Heart right ventricle (tissue), 16 donors: ENCODE results near the gene SRD5A1. TPM values are rescaled to one million over a fixed set of nuclear protein-coding genes. Genes with fewer than 3 reads are reported as not detected.

Experiments used
- ATAC-seq, 8 donors: fragments of 200-7000 bp; cut with Tn5 transposase; one replicate each; pipeline ENCODE4 v1.9.1; 2020; ENCODE audit warnings: mild to moderate bottlenecking in 8 of 8, moderate library complexity in 8 of 8, moderate number of reproducible peaks in 1 of 8
- DNase-seq, 2 donors: peaks; one replicate each; pipeline ENCODE4 v3.0.0-alpha.2; 2020
- H3K27ac ChIP-seq, 10 donors: fragments of 200-600 bp; sonication (generic) in 2 of 10; one replicate each; pipeline versions ENCODE4 v1.5.0 to v1.8.0; 2020 to 2022; ENCODE audit warnings: mild to moderate bottlenecking in 3 of 10
- H3K27me3 ChIP-seq, 7 donors: fragments of 200-600 bp; one replicate each; pipeline ENCODE4 v1.8.0; 2021 to 2022; ENCODE audit warnings: mild to moderate bottlenecking in 2 of 7
- H3K36me3 ChIP-seq, 9 donors: fragments of 200-600 bp; sonication (generic) in 1 of 9; one replicate each; pipeline versions ENCODE4 v1.5.0 to v1.8.0; 2020 to 2022; ENCODE audit warnings: mild to moderate bottlenecking in 2 of 9
- H3K4me1 ChIP-seq, 9 donors: fragments of 200-600 bp; sonication (generic) in 1 of 9; one replicate each; pipeline versions ENCODE4 v1.5.0 to v1.8.0; 2020 to 2022; ENCODE audit warnings: mild to moderate bottlenecking in 4 of 9
- H3K4me3 ChIP-seq, 10 donors: fragments of 200-600 bp; sonication (generic) in 2 of 10; one replicate each; pipeline versions ENCODE4 v1.5.0 to v1.8.0; 2020 to 2022; ENCODE audit warnings: mild to moderate bottlenecking in 7 of 10, moderate library complexity in 2 of 10
- H3K9me3 ChIP-seq, 11 donors: fragments of 200-600 bp in 10 of 11; sonication (generic) in 2 of 11; one replicate each; pipeline versions ENCODE4 v1.5.0 to v1.8.0; 2013 to 2022; ENCODE audit warnings: mild to moderate bottlenecking in 2 of 11, control low read depth in 1 of 11, moderate library complexity in 1 of 11
- WGBS, 2 donors: extraction: QIAGEN DNeasy Blood & Tissue Kit; methylation state at CpG; one replicate each; pipeline ENCODE4 v1.1.7; 2013; ENCODE audit warnings: inconsistent platforms in 1 of 2; 5-methylcytosine and 5-hydroxymethylcytosine counted together
- intact Hi-C, 10 donors: fragments of 100-400 bp; cut with DNase I; formaldehyde crosslinking; loops; one replicate each; pipeline versions ENCODE4 v1.11.1 to v1.14.2; 2022
- polyA plus RNA-seq, 2 donors: library from polyadenylated mRNA; stranded (reverse); fragments of 200-250 nt; gene quantifications; one replicate each; pipeline ENCODE4 v1.2.3, GENCODE V29; 2013
- total RNA-seq, 10 donors: library from RNA; stranded (reverse); fragmentation: NEBNext Ultra II Directional in 3 of 10; extraction: Animal tissue kit (Norgen Biotek cat#: 25700) in 3 of 10; gene quantifications; one replicate each; pipeline versions ENCODE4 v1.2.1 to v1.2.4, GENCODE V29; 2021 to 2023
- TF ChIP-seq, protein P1 (sequence below), 9 donors: fragments of 200-600 bp; sonication (generic) in 2 of 9; IDR thresholded peaks; one replicate each; pipeline versions ENCODE4 v1.5.0 to v1.8.0; 2021 to 2022; ENCODE audit warnings: antibody characterized with exemption in 9 of 9, mild to moderate bottlenecking in 5 of 9, moderate library complexity in 1 of 9
- donor health status: Arrhythmogenic right ventricular cardiomyopathy.
- donor health status: ischemic (EF 13 %, LVEDD 7.1; RV severe dilation, severe dysfunction).
- donor health status: healthy with polysubstance abuse.
- donor health status: DM: no; HTN: yes; CAD: no.
- donor health status: DM: no; HTN: no; CAD: no.
- donor health status: ischemic (EF 25% LVEDD 6.9; RV normal size, moderate dysfunction).
- donor health status: ischemic (EF 25% LVEDD 5.7; RV mildly dilated, moderate dysfunction).
- donor health status: healthy.
- donor health status: DM: yes; HTN: yes; CAD: no.
- donor health status: Ischemic cardiomyopathy.
- donor health status: ischemic (EF 35%, LVEDD 5.7; RV mildly dilated, moderate dysfunction).
- donor health status: nonischemic (EF 11% LVEDD 7.7; RV severe dilation, severe dysfunction).
- donor health status: DM: yes; HTN: yes; CAD: no.
- donor health status: PGD.
- donor health status: ischemic (EF 29% LVEDD 5.4; RV normal size, mild dysfunction).
- donor health status: nonischemic (EF 23%, LVEDD 6.1; RV moderate dilation, normal function).

The SRD5A1 gene
- total and polyA plus RNA-seq, 12 donors: 1.0 to 5.5 (median 3.1) TPM

DNA sequence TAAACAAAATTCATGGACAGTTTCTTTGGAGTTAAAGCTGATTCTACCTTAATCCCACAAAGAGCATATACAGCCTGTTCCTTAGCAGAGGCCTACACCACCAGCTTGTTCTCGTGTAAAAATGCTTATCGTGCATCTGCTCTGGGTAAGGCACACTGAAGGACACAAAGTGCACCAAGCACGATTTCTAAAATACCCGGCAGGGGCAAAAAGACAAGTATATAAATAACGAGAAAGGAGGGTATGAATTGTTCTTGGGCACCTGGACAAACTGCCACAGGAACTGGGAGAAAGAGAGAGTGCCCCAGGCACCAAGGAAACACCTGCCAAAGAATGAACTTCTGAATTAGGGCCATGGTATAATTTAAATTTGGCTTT is 25.7 kb upstream of the SRD5A1 start:
- DNase-seq: no peak
- peak in 1 of 8 donors; percentile 44 for ATAC-seq
- no peaks in the 10 kb centered on the region for H3K4me1 ChIP-seq
- no peak overlapping the region for H3K4me3 ChIP-seq
- no peaks in the 10 kb centered on the region for H3K9me3 ChIP-seq
- intact Hi-C loops: no loop called here
- H3K36me3 ChIP-seq: peaks cover 0 to 100% (median 81%) of the 10 kb centered on the region in 9 donors
- no peaks in the 10 kb centered on the region for H3K27me3 ChIP-seq
- no peak overlapping the region for H3K27ac ChIP-seq
- 79 to 92% methylated on average over 5 of the region's 5 CpGs for WGBS, 2 donors
- TF ChIP-seq, protein P1, sequence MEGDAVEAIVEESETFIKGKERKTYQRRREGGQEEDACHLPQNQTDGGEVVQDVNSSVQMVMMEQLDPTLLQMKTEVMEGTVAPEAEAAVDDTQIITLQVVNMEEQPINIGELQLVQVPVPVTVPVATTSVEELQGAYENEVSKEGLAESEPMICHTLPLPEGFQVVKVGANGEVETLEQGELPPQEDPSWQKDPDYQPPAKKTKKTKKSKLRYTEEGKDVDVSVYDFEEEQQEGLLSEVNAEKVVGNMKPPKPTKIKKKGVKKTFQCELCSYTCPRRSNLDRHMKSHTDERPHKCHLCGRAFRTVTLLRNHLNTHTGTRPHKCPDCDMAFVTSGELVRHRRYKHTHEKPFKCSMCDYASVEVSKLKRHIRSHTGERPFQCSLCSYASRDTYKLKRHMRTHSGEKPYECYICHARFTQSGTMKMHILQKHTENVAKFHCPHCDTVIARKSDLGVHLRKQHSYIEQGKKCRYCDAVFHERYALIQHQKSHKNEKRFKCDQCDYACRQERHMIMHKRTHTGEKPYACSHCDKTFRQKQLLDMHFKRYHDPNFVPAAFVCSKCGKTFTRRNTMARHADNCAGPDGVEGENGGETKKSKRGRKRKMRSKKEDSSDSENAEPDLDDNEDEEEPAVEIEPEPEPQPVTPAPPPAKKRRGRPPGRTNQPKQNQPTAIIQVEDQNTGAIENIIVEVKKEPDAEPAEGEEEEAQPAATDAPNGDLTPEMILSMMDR (IDR thresholded peaks at IDR 0.05): no peak

DNA sequence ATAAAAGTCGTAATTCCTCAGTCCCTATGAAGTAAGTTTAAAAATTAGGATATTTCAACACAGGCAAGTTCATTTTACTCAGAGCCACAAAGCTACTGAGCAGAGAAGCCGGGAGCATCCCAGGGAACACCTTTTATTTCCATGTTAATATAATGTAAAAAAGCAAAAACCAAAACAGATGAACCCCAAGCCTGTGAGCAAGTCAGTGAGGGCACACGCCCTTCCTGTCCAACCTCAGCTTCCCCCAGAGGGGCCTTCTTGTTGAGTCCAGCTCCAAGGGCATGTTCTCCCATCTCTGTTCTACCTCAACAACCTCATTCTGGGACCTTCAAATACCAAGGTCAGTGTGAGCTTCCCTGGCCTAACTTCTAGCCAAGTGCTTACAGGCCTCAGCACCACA is 25.2 kb upstream of the SRD5A1 start:
- no peak overlapping the region for H3K27ac ChIP-seq
- no peak for DNase-seq
- no peaks in the 10 kb centered on the region for H3K9me3 ChIP-seq
- H3K27me3 ChIP-seq: no peaks in the 10 kb centered on the region
- intact Hi-C loops: no loop called here
- TF ChIP-seq, protein P1 (IDR thresholded peaks at IDR 0.05): no peak
- WGBS, 2 donors: 94 to 95% methylated on average over 3 of the region's 3 CpGs
- no peak for ATAC-seq
- H3K4me3 ChIP-seq: no peak overlapping the region
- H3K4me1 ChIP-seq: no peaks in the 10 kb centered on the region
- peaks cover 0 to 100% (median 78%) of the 10 kb centered on the region in 9 donors for H3K36me3 ChIP-seq

DNA sequence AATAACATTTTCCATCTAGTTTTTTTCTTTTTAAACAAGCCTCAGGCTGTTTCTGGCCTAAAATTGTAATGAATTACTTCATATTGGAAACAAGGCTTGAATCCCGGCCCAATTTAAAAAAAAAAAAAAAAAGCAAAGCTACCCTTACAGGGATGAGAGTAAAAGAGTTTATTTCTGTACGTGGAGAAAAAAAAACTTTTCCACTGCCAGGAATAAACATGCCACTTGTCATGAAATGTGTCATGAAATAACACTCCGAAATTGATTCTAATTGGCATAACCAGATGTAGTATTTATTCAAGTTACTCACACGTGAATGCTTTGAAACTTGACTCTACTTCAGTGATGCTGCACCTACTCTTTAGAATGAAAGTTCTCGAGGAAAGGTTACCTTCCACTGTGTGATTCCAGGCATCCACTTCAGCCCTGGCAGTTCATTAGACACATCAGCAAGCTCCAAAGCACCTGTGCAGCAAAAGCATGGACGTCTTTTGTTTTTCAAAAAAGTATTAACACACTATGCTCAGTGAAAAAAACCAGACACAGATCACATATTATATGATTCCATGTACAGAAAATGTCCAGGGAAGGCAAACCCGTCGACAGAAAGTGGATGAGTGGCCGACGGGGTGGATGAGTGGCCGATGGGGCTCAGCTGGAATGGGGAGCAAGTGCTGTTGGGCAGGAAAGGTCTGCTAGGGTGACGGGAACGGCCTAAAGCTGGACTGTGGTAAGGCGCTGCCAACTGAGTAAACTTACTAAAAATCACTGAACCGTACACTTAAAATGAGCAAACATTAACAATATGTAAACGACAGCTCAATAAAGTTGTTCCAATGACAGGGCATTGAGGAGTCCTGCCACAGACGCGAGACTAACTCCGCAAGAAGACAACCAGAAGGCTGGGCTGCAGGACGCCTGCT is 21.6 kb upstream of the SRD5A1 start:
- intact Hi-C loops: no loop called here
- no peaks in the 10 kb centered on the region for H3K27me3 ChIP-seq
- no peak for ATAC-seq
- WGBS, 2 donors: 85 to 88% methylated on average over 20 of the region's 20 CpGs
- no peak overlapping the region for H3K4me3 ChIP-seq
- DNase-seq: no peak
- TF ChIP-seq, protein P1 (IDR thresholded peaks at IDR 0.05): no peak
- peaks cover 0 to 100% (median 73%) of the 10 kb centered on the region in 9 donors for H3K36me3 ChIP-seq
- H3K27ac ChIP-seq: no peak overlapping the region
- H3K9me3 ChIP-seq: no peaks in the 10 kb centered on the region
- no peaks in the 10 kb centered on the region for H3K4me1 ChIP-seq

DNA sequence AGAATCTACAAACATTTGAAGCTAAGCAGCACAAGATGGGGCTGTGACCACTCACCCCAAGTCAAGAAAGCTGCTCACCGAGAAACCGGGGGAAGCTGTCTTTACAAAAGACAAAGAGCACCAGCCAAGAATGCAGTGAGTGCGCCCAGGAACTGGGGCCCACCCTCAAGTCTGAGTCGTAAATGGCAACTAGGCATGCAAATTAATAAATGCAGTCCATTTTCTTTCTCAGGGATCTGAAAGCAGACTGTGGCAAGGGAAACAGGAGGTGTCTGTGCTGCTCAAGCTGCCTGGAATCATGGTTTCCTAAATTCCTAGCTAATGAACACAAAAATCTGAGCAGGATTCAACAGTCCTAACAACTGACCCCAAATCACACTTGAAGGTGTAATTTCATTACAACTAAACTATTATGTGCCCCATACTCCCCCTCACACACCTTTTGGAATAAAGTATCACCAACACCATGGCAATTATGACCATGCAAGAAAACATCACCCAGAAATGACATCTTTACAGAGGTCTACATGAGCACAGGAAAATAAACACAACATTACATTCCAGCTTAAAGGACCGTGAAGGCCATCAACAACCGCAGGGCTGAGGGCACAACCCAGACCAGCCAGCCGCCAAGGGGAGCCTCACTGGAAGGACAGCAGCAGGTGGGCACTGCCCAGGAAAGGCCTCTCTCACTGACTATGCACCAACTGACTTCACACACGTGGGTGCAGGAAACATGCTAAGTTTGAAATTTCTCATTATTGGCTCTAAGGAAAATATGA is 18.0 kb upstream of the SRD5A1 start:
- no peaks in the 10 kb centered on the region for H3K4me1 ChIP-seq
- H3K4me3 ChIP-seq: no peak overlapping the region
- intact Hi-C loops: no loop called here
- DNase-seq: no peak
- no peak overlapping the region for H3K27ac ChIP-seq
- ATAC-seq: no peak
- no peaks in the 10 kb centered on the region for H3K9me3 ChIP-seq
- peaks cover 0 to 100% (median 73%) of the 10 kb centered on the region in 9 donors for H3K36me3 ChIP-seq
- TF ChIP-seq, protein P1 (IDR thresholded peaks at IDR 0.05): no peak
- 87 to 90% methylated on average over 8 of the region's 8 CpGs for WGBS, 2 donors
- no peaks in the 10 kb centered on the region for H3K27me3 ChIP-seq
